Psoas muscle (tissue), 8 donors: ENCODE data around the gene THG1L. TPM values are rescaled to one million over a fixed set of nuclear protein-coding genes. Genes with fewer than 3 reads are reported as not detected.
"Not testable (repeated sequence)": the region's sequence is repeated elsewhere in the genome, so short reads cannot be mapped to it uniquely, and the experiment has no call there.

Experiments
- ATAC-seq, 4 donors: fragments of 200-7000 bp; cut with Tn5 transposase; one replicate each; pipeline ENCODE4 v1.9.1; 2020; ENCODE audit warnings: moderate library complexity in 3 of 4, mild to moderate bottlenecking in 2 of 4
- DNase-seq, 2 donors: peaks; one replicate each; pipeline ENCODE4 v3.0.0-alpha.2; 2020
- H3K27ac ChIP-seq: fragments of 200-600 bp; one replicate; pipeline ENCODE4 v1.8.0; 2022
- H3K27me3 ChIP-seq, 3 donors: fragments of 200-600 bp in 1 of 3; one replicate each; pipeline versions ENCODE4 v1.6.1 to v1.8.0; 2013 to 2022; ENCODE audit warnings: low read length in 2 of 3, mild to moderate bottlenecking in 2 of 3, moderate library complexity in 1 of 3; ENCODE audit not compliant: insufficient read depth in 3 of 3
- H3K36me3 ChIP-seq, 2 donors: fragments of 200-600 bp in 1 of 2; one replicate each; pipeline versions ENCODE4 v1.6.1 to v1.8.0; 2013 to 2022; ENCODE audit warnings: low read depth in 1 of 2, mild to moderate bottlenecking in 1 of 2, moderate library complexity in 1 of 2; ENCODE audit not compliant: insufficient read depth in 1 of 2
- H3K4me1 ChIP-seq: fragments of 200-600 bp; one replicate; pipeline ENCODE4 v1.8.0; 2022
- H3K4me3 ChIP-seq: fragments of 200-600 bp; one replicate; pipeline ENCODE4 v1.8.0; 2022; ENCODE audit warnings: mild to moderate bottlenecking
- H3K9me3 ChIP-seq: fragments of 200-600 bp; one replicate; pipeline ENCODE4 v1.8.0; 2022
- CTCF ChIP-seq: fragments of 200-600 bp; IDR thresholded peaks from one replicate; pipeline ENCODE4 v1.8.0; 2022; ENCODE audit warnings: antibody characterized with exemption
- WGBS, 3 donors: extraction: QIAGEN DNeasy Blood & Tissue Kit; methylation state at CpG; one replicate each; pipeline versions ENCODE4 v1.1.6 to v1.1.7; 2013; 5-methylcytosine and 5-hydroxymethylcytosine counted together
- intact Hi-C, 2 donors: fragments of 100-400 bp; cut with DNase I; formaldehyde crosslinking; loops; one replicate each; pipeline versions ENCODE4 v1.11.0 to v1.14.2; 2022
- polyA plus RNA-seq, 3 donors: library from polyadenylated mRNA; stranded (reverse); fragments of 200-250 nt; gene quantifications; one replicate each; pipeline ENCODE4 v1.2.3, GENCODE V29; 2013
- total RNA-seq, 4 donors: library from RNA; stranded (reverse); fragmentation: NEBNext Ultra II Directional in 2 of 4; extraction: Animal tissue kit (Norgen Biotek cat#: 25700) in 2 of 4; gene quantifications; one replicate each; pipeline versions ENCODE4 v1.2.1 to v1.2.4, GENCODE V29; 2021 to 2023
- donor health status: healthy with polysubstance abuse.
- donor health status: DM: no; HTN: no; CAD: no; lungs with moderate emphysema.
- donor health status: Bipolar disorder and iron deficiency.
- donor health status: healthy.
- donor health status: DM: yes; HTN: yes; CAD: no.
- donor health status: DM: no; HTN: no; CAD: no.
- donor health status: DM: no; HTN: no; CAD: no.
- donor health status: DM: yes; HTN: yes; CAD: no.

THG1L gene
- total and polyA plus RNA-seq, 7 donors = 3.0 to 6.7 (median 5.7) TPM

GRCh38 chr5:157689942-157690689 is 41.1 kb upstream of the THG1L start:
- no peak for DNase-seq
- no peaks in the 10 kb centered on the region for H3K36me3 ChIP-seq
- ATAC-seq = no peak
- no peak overlapping the region for H3K4me3 ChIP-seq
- no peak overlapping the region for H3K27ac ChIP-seq
- no peaks in the 10 kb centered on the region for H3K9me3 ChIP-seq
- no peak for TF ChIP-seq CTCF
- intact Hi-C loops = no loop called here
- H3K4me1 ChIP-seq = no peaks in the 10 kb centered on the region
- 73 to 81% (median 75%) methylated on average over 52 of the region's 52 CpGs for WGBS, 3 donors
- no peaks in the 10 kb centered on the region for H3K27me3 ChIP-seq

- Histone ChIP-seq H3K4me3 (no peak overlapping the region), H3K27ac (no peak overlapping the region)
Measured at GRCh38 chr5:157690690-157691433, 40.4 kb upstream of the THG1L start.

GRCh38 chr5:157693816-157694215 is 37.4 kb upstream of the THG1L start:
- H3K4me1 ChIP-seq, H3K27ac ChIP-seq, H3K27me3 ChIP-seq, ATAC-seq, DNase-seq, H3K9me3 ChIP-seq, H3K4me3 ChIP-seq, H3K36me3 ChIP-seq, intact Hi-C loops: not testable (repeated sequence)
- 87 to 92% (median 89%) methylated on average over 20 to 25 of the region's 25 CpGs for WGBS, 3 donors

More at GRCh38 chr5:157690690-157691433, 40.4 kb upstream of the THG1L start:
- WGBS, 3 donors = 75 to 81% (median 80%) methylated on average over 53 of the region's 53 CpGs
- DNase-seq = no peak
- Histone ChIP-seq H3K36me3 (no peaks in the 10 kb centered on the region), H3K9me3 (no peaks in the 10 kb centered on the region), H3K27me3 (peaks cover 0 to 2% (median 0%) of the 10 kb centered on the region in 3 donors), H3K4me1 (no peaks in the 10 kb centered on the region)
- ATAC-seq = no peak
- intact Hi-C loops = no loop called here
- no peak for TF ChIP-seq CTCF

GRCh38 chr5:157696154-157696553 is 35.1 kb upstream of the THG1L start:
- peaks cover 12% of the 10 kb centered on the region for H3K9me3 ChIP-seq
- intact Hi-C loops, H3K4me3 ChIP-seq, H3K27me3 ChIP-seq, H3K36me3 ChIP-seq, DNase-seq, H3K4me1 ChIP-seq, ATAC-seq, H3K27ac ChIP-seq: not testable (repeated sequence)
- 96 to 99% (median 97%) methylated on average over 3 of the region's 3 CpGs for WGBS, 3 donors

- H3K4me3 ChIP-seq, H3K27me3 ChIP-seq, H3K36me3 ChIP-seq, intact Hi-C loops, H3K4me1 ChIP-seq, ATAC-seq, H3K27ac ChIP-seq, DNase-seq: not testable (repeated sequence)
- peaks cover 16% of the 10 kb centered on the region for H3K9me3 ChIP-seq
- 69 to 96% (median 83%) methylated on average over 4 of the region's 4 CpGs for WGBS, 3 donors
Measured at GRCh38 chr5:157698674-157699073, 32.5 kb upstream of the THG1L start.

- DNase-seq = no peak
- H3K4me1 ChIP-seq = no peaks in the 10 kb centered on the region
- H3K4me3 ChIP-seq = no peak overlapping the region
- peaks cover 8% of the 10 kb centered on the region for H3K9me3 ChIP-seq
- no peaks in the 10 kb centered on the region for H3K36me3 ChIP-seq
- no peak for ATAC-seq
- no peaks in the 10 kb centered on the region for H3K27me3 ChIP-seq
- H3K27ac ChIP-seq = no peak overlapping the region
- 78 to 93% (median 87%) methylated on average over 3 of the region's 3 CpGs for WGBS, 3 donors
- no peak for TF ChIP-seq CTCF
- intact Hi-C loops = no loop called here
Measured at GRCh38 chr5:157703736-157704135, 27.5 kb upstream of the THG1L start.
